Measurements from ENCODE around the gene BAIAP2.

The BAIAP2 gene

GRCh38 chr17:81034168-81034777 is 678 bp upstream of the BAIAP2 start:
- H3F3A ChIP-seq (ENCODE audit: insufficient read depth): no peaks in the 10 kb centered on the region
- H4K20me1 ChIP-seq (ENCODE audit: low read depth, low read length): no peaks in the 10 kb centered on the region
- H3K9ac ChIP-seq (ENCODE audit: low read length): no peak overlapping the region
- no peaks in the 10 kb centered on the region for H3K9me3 ChIP-seq (ENCODE audit: insufficient read depth, low read length)
- no peaks in the 10 kb centered on the region for H3K9me2 ChIP-seq (replicated peaks; ENCODE audit: insufficient read depth, low read length)
- no peak overlapping the region for H3K27ac ChIP-seq (ENCODE audit: low read depth, low read length)
- no peaks in the 10 kb centered on the region for H3K79me2 ChIP-seq (ENCODE audit: insufficient read depth, low read length)
- peaks cover 5% of the 10 kb centered on the region; the same call in 1 of the 2 replicates for H3K27me3 ChIP-seq (ENCODE audit: low read length)
- H3K36me3 ChIP-seq (ENCODE audit: low read length): no peaks in the 10 kb centered on the region
- H3K4me2 ChIP-seq (ENCODE audit: low read depth, low read length, poor library complexity, severe bottlenecking): peak overlapping the region; percentile 54
- TF ChIP-seq EZH2phosphoT487 (conservative IDR thresholded peaks at IDR 0.05; ENCODE audit: low read length) (no peak), CTCF (IDR thresholded peaks at IDR 0.05; ENCODE audit: insufficient read depth, low read length, poor library complexity, severe bottlenecking) (no peak)
- peak overlapping the region; percentile 32 for H3K4me3 ChIP-seq (ENCODE audit: insufficient read depth, low read length, poor library complexity, severe bottlenecking)
- no peak overlapping the region for H2AFZ ChIP-seq (ENCODE audit: low read depth, low read length, severe bottlenecking)

- no peak overlapping the region for H3K27ac ChIP-seq (ENCODE audit: low read depth, low read length)
- no peaks in the 10 kb centered on the region for H3K9me3 ChIP-seq (ENCODE audit: insufficient read depth, low read length)
- no peaks in the 10 kb centered on the region for H3K36me3 ChIP-seq (ENCODE audit: low read length)
- H2AFZ ChIP-seq (ENCODE audit: low read depth, low read length, severe bottlenecking): no peak overlapping the region
- H3K27me3 ChIP-seq (ENCODE audit: low read length): peaks cover 5% of the 10 kb centered on the region; the same call in 1 of the 2 replicates
- no peaks in the 10 kb centered on the region for H4K20me1 ChIP-seq (ENCODE audit: low read depth, low read length)
- no peak overlapping the region for H3K4me2 ChIP-seq (ENCODE audit: low read depth, low read length, poor library complexity, severe bottlenecking)
- no peaks in the 10 kb centered on the region for H3K79me2 ChIP-seq (ENCODE audit: insufficient read depth, low read length)
- TF ChIP-seq CTCF (IDR thresholded peaks at IDR 0.05; ENCODE audit: insufficient read depth, low read length, poor library complexity, severe bottlenecking) (no peak), EZH2phosphoT487 (conservative IDR thresholded peaks at IDR 0.05; ENCODE audit: low read length) (no peak)
- H3K4me3 ChIP-seq (ENCODE audit: insufficient read depth, low read length, poor library complexity, severe bottlenecking): no peak overlapping the region
- H3K9me2 ChIP-seq (replicated peaks; ENCODE audit: insufficient read depth, low read length): no peaks in the 10 kb centered on the region
- H3F3A ChIP-seq (ENCODE audit: insufficient read depth): no peaks in the 10 kb centered on the region
- no peak overlapping the region for H3K9ac ChIP-seq (ENCODE audit: low read length)
Measured at GRCh38 chr17:81035521-81036196, 708 bp downstream of the BAIAP2 start.

GRCh38 chr17:81036197-81036941 is 1.4 kb downstream of the BAIAP2 start:
- H3K27me3 ChIP-seq (ENCODE audit: low read length): peaks cover 5% of the 10 kb centered on the region; the same call in 1 of the 2 replicates
- no peaks in the 10 kb centered on the region for H4K20me1 ChIP-seq (ENCODE audit: low read depth, low read length)
- no peak overlapping the region for H3K27ac ChIP-seq (ENCODE audit: low read depth, low read length)
- no peak overlapping the region for H3K4me2 ChIP-seq (ENCODE audit: low read depth, low read length, poor library complexity, severe bottlenecking)
- no peak overlapping the region for H3K9ac ChIP-seq (ENCODE audit: low read length)
- no peak overlapping the region for H3K4me3 ChIP-seq (ENCODE audit: insufficient read depth, low read length, poor library complexity, severe bottlenecking)
- no peaks in the 10 kb centered on the region for H3K79me2 ChIP-seq (ENCODE audit: insufficient read depth, low read length)
- no peaks in the 10 kb centered on the region for H3F3A ChIP-seq (ENCODE audit: insufficient read depth)
- TF ChIP-seq EZH2phosphoT487 (conservative IDR thresholded peaks at IDR 0.05; ENCODE audit: low read length): no peak
- TF ChIP-seq CTCF (IDR thresholded peaks at IDR 0.05; ENCODE audit: insufficient read depth, low read length, poor library complexity, severe bottlenecking): no peak
- no peaks in the 10 kb centered on the region for H3K9me3 ChIP-seq (ENCODE audit: insufficient read depth, low read length)
- no peaks in the 10 kb centered on the region for H3K36me3 ChIP-seq (ENCODE audit: low read length)
- no peaks in the 10 kb centered on the region for H3K9me2 ChIP-seq (replicated peaks; ENCODE audit: insufficient read depth, low read length)
- no peak overlapping the region for H2AFZ ChIP-seq (ENCODE audit: low read depth, low read length, severe bottlenecking)

Measured in SU-DHL-6 (cell line).